Upper lobe of right lung (tissue), 1 donor: Measurements from ENCODE around the gene TMEM59. TPM values are rescaled to one million over a fixed set of nuclear protein-coding genes. Genes with fewer than 3 reads are reported as not detected.
"Not testable (repeated sequence)": the region's sequence is repeated elsewhere in the genome, so short reads cannot be mapped to it uniquely, and the experiment has no call there.

ENCODE experiments used
- ATAC-seq: fragments of 200-7000 bp; cut with Tn5 transposase; one replicate; pipeline ENCODE4 v1.9.1; 2020; ENCODE audit warnings: mild to moderate bottlenecking, moderate library complexity
- DNase-seq: peaks from one replicate; pipeline ENCODE4 v3.0.0-alpha.2; 2020
- H3K27ac ChIP-seq: fragments of 200-600 bp; one replicate; pipeline ENCODE4 v1.8.0; 2022
- H3K27me3 ChIP-seq: fragments of 200-600 bp; one replicate; pipeline ENCODE4 v1.8.0; 2022; ENCODE audit warnings: mild to moderate bottlenecking
- H3K36me3 ChIP-seq: fragments of 200-600 bp; one replicate; pipeline ENCODE4 v1.8.0; 2022
- H3K4me1 ChIP-seq: fragments of 200-600 bp; one replicate; pipeline ENCODE4 v1.8.0; 2022
- H3K4me3 ChIP-seq: fragments of 200-600 bp; one replicate; pipeline ENCODE4 v1.8.0; 2022; ENCODE audit warnings: mild to moderate bottlenecking
- H3K9me3 ChIP-seq: fragments of 200-600 bp; one replicate; pipeline ENCODE4 v1.8.0; 2022
- CTCF ChIP-seq: fragments of 200-600 bp; IDR thresholded peaks from one replicate; pipeline ENCODE4 v1.8.0; 2022; ENCODE audit warnings: antibody characterized with exemption
- intact Hi-C: fragments of 100-400 bp; cut with DNase I; formaldehyde crosslinking; loops from one replicate; pipeline ENCODE4 v1.11.0; 2022
- total RNA-seq: library from RNA; stranded (reverse); fragmentation: NEBNext Ultra II Directional; extraction: Animal tissue kit (Norgen Biotek cat#: 25700); gene quantifications from one replicate; pipeline ENCODE4 v1.2.1, GENCODE V29; 2021
- donor health status: DM: no; HTN: yes; CAD: no; lungs with severe emphysema.

TMEM59 gene
- total RNA-seq, 1 donor from 2014 or later: 440 TPM

- intact Hi-C loops: no loop called here
- Histone ChIP-seq H3K27ac (no peak overlapping the region), H3K9me3 (no peaks in the 10 kb centered on the region), H3K36me3 (no peaks in the 10 kb centered on the region), H3K4me1 (no peaks in the 10 kb centered on the region), H3K4me3 (no peak overlapping the region), H3K27me3 (peaks cover 6% of the 10 kb centered on the region)
- TF ChIP-seq CTCF: no peak
- ATAC-seq (peak; percentile 12), DNase-seq (peak; percentile 55)
Measured at GRCh38 chr1:54008876-54009275, 44.1 kb downstream of the TMEM59 start.

GRCh38 chr1:54007613-54008012 is 45.4 kb downstream of the TMEM59 start:
- peak; percentile 9 for DNase-seq
- Histone ChIP-seq H3K9me3 (no peaks in the 10 kb centered on the region), H3K36me3 (no peaks in the 10 kb centered on the region), H3K27ac (no peak overlapping the region), H3K27me3 (peaks cover 3% of the 10 kb centered on the region), H3K4me1 (no peaks in the 10 kb centered on the region), H3K4me3 (no peak overlapping the region)
- TF ChIP-seq CTCF: no peak
- intact Hi-C loops: no loop called here
- ATAC-seq: no peak

- intact Hi-C loops: no loop called here
- Histone ChIP-seq H3K4me3 (no peak overlapping the region), H3K4me1 (peaks cover 5% of the 10 kb centered on the region), H3K9me3 (no peaks in the 10 kb centered on the region), H3K36me3 (no peaks in the 10 kb centered on the region), H3K27me3 (peaks cover 3% of the 10 kb centered on the region), H3K27ac (no peak overlapping the region)
- no peak for TF ChIP-seq CTCF
- ATAC-seq (no peak), DNase-seq (peak; percentile 10)
Measured at GRCh38 chr1:54006508-54006907, 46.5 kb downstream of the TMEM59 start.

- no peak for ATAC-seq
- no peaks in the 10 kb centered on the region for H3K27me3 ChIP-seq
- H3K4me1 ChIP-seq: peaks cover 5% of the 10 kb centered on the region
- no peak overlapping the region for H3K27ac ChIP-seq
- no peaks in the 10 kb centered on the region for H3K9me3 ChIP-seq
- TF ChIP-seq CTCF: no peak
- peak; percentile 42 for DNase-seq
- intact Hi-C loops: no loop called here
- no peaks in the 10 kb centered on the region for H3K36me3 ChIP-seq
- H3K4me3 ChIP-seq: no peak overlapping the region
Measured at GRCh38 chr1:54004481-54005049, 48.4 kb downstream of the TMEM59 start.

GRCh38 chr1:54003750-54004480 is 49.1 kb downstream of the TMEM59 start:
- intact Hi-C loops, H3K27me3 ChIP-seq, ATAC-seq: not testable (repeated sequence)

GRCh38 chr1:54003249-54003646 is 49.8 kb downstream of the TMEM59 start:
- TF ChIP-seq CTCF: no peak
- ATAC-seq (no peak), DNase-seq (no peak)
- Histone ChIP-seq H3K4me3 (no peak overlapping the region), H3K27ac (no peak overlapping the region), H3K4me1 (peaks cover 5% of the 10 kb centered on the region), H3K36me3 (no peaks in the 10 kb centered on the region), H3K27me3 (no peaks in the 10 kb centered on the region), H3K9me3 (no peaks in the 10 kb centered on the region)
- intact Hi-C loops: no loop called here

More at GRCh38 chr1:54003750-54004480, 49.1 kb downstream of the TMEM59 start:
- H3K27ac ChIP-seq, H3K4me3 ChIP-seq, H3K9me3 ChIP-seq, H3K36me3 ChIP-seq, H3K4me1 ChIP-seq: not testable (repeated sequence)
- peak; percentile 54 for DNase-seq
